ENCODE results near the gene GPR153.

Gene GPR153

GRCh38 chr1:6209661-6210580, 51.0 kb downstream of the GPR153 start:
- in situ Hi-C loops (cut with MboI; ENCODE audit: low sequenced_read_pairs): no loop called here
- Histone ChIP-seq H3K4me1 (peaks cover 17% of the 10 kb centered on the region), H3K36me3 (replicated peaks) (peaks cover 43% of the 10 kb centered on the region), H3K27me3 (ENCODE audit: low read depth) (no peaks in the 10 kb centered on the region), H3K4me3 (peak overlapping the region; percentile 49), H3K9me3 (no peaks in the 10 kb centered on the region)
- peak in 1 of 2 experiments; percentile 81 for DNase-seq (ENCODE audit: low spot score in 2 of 2)

GRCh38 chr1:6208723-6209660, 51.9 kb downstream of the GPR153 start:
- in situ Hi-C loops (cut with MboI; ENCODE audit: low sequenced_read_pairs): no loop called here
- DNase-seq (ENCODE audit: low spot score in 2 of 2): peak; percentile 56 to 79

GRCh38 chr1:6207921-6208320, 53.0 kb downstream of the GPR153 start:
- Histone ChIP-seq H3K4me1 (peaks cover 19% of the 10 kb centered on the region), H3K9me3 (no peaks in the 10 kb centered on the region), H3K36me3 (replicated peaks) (peaks cover 37% of the 10 kb centered on the region), H3K27me3 (ENCODE audit: low read depth) (no peaks in the 10 kb centered on the region), H3K4me3 (peak overlapping the region; percentile 49)
- in situ Hi-C loops (cut with MboI; ENCODE audit: low sequenced_read_pairs): no loop called here
- DNase-seq (ENCODE audit: low spot score in 2 of 2): no peak

More at GRCh38 chr1:6208723-6209660, 51.9 kb downstream of the GPR153 start:
- no peaks in the 10 kb centered on the region for H3K9me3 ChIP-seq
- H3K4me1 ChIP-seq: peaks cover 19% of the 10 kb centered on the region
- peaks cover 43% of the 10 kb centered on the region for H3K36me3 ChIP-seq (replicated peaks)
- no peaks in the 10 kb centered on the region for H3K27me3 ChIP-seq (ENCODE audit: low read depth)
- peak overlapping the region; percentile 49 for H3K4me3 ChIP-seq

- H3K9me3 ChIP-seq: no peaks in the 10 kb centered on the region
- no peaks in the 10 kb centered on the region for H3K27me3 ChIP-seq (ENCODE audit: low read depth)
- peak overlapping the region; percentile 49 for H3K4me3 ChIP-seq
- peaks cover 19% of the 10 kb centered on the region for H3K4me1 ChIP-seq
- peaks cover 31% of the 10 kb centered on the region for H3K36me3 ChIP-seq (replicated peaks)
- in situ Hi-C loops (cut with MboI; ENCODE audit: low sequenced_read_pairs): no loop called here
- no peak for DNase-seq (ENCODE audit: low spot score in 2 of 2)
Measured at GRCh38 chr1:6207075-6207885, 53.6 kb downstream of the GPR153 start.

GRCh38 chr1:6206520-6206855, 54.4 kb downstream of the GPR153 start:
- no peak for DNase-seq (ENCODE audit: low spot score in 2 of 2)

GRCh38 chr1:6205849-6206519, 54.9 kb downstream of the GPR153 start, which contains the start of gene RNF207:
RNF207 (plus strand) TSS chr1:6206119; CDS start chr1:6206536, 417 bp downstream.
- Histone ChIP-seq H3K9me3 (no peaks in the 10 kb centered on the region), H3K27me3 (ENCODE audit: low read depth) (no peaks in the 10 kb centered on the region), H3K4me3 (no peak within 1 kb of the TSS), H3K36me3 (replicated peaks) (peaks cover 20% of the 10 kb centered on the region), H3K4me1 (peaks cover 19% of the 10 kb centered on the region)
- DNase-seq (ENCODE audit: low spot score in 2 of 2): no peak
- in situ Hi-C loops (cut with MboI; ENCODE audit: low sequenced_read_pairs): no loop called here

More at GRCh38 chr1:6206520-6206855, 54.4 kb downstream of the GPR153 start:
- Histone ChIP-seq H3K4me3 (no peak overlapping the region), H3K27me3 (ENCODE audit: low read depth) (no peaks in the 10 kb centered on the region), H3K4me1 (peaks cover 19% of the 10 kb centered on the region), H3K36me3 (replicated peaks) (peaks cover 23% of the 10 kb centered on the region), H3K9me3 (no peaks in the 10 kb centered on the region)
- in situ Hi-C loops (cut with MboI; ENCODE audit: low sequenced_read_pairs): no loop called here

- Histone ChIP-seq H3K36me3 (replicated peaks) (peaks cover 12% of the 10 kb centered on the region), H3K4me3 (no peak overlapping the region), H3K4me1 (peaks cover 9% of the 10 kb centered on the region), H3K27me3 (ENCODE audit: low read depth) (no peaks in the 10 kb centered on the region), H3K9me3 (no peaks in the 10 kb centered on the region)
- in situ Hi-C loops (cut with MboI; ENCODE audit: low sequenced_read_pairs): no loop called here
- DNase-seq (ENCODE audit: low spot score in 2 of 2): no peak
Measured at GRCh38 chr1:6202256-6202655, 58.6 kb downstream of the GPR153 start.

GRCh38 chr1:6200188-6200809, 60.6 kb downstream of the GPR153 start:
- H3K36me3 ChIP-seq (replicated peaks): peaks cover 32% of the 10 kb centered on the region
- peak overlapping the region; percentile 94 for H3K4me3 ChIP-seq
- no peak for DNase-seq (ENCODE audit: low spot score in 2 of 2)
- no peaks in the 10 kb centered on the region for H3K27me3 ChIP-seq (ENCODE audit: low read depth)
- H3K4me1 ChIP-seq: peaks cover 9% of the 10 kb centered on the region
- no peaks in the 10 kb centered on the region for H3K9me3 ChIP-seq
- in situ Hi-C loops (cut with MboI; ENCODE audit: low sequenced_read_pairs): no loop called here

- Histone ChIP-seq H3K36me3 (replicated peaks) (peaks cover 38% of the 10 kb centered on the region), H3K4me3 (peak within 1 kb of the TSS; percentile 94), H3K9me3 (no peaks in the 10 kb centered on the region), H3K27me3 (ENCODE audit: low read depth) (no peaks in the 10 kb centered on the region), H3K4me1 (peaks cover 6% of the 10 kb centered on the region; the same call in 1 of the 2 replicates)
- peak; percentile 99 for DNase-seq (ENCODE audit: low spot score in 2 of 2)
- in situ Hi-C loops (cut with MboI; ENCODE audit: low sequenced_read_pairs): no loop called here
Measured at GRCh38 chr1:6199298-6200187, 61.4 kb downstream of the GPR153 start, which contains the start of gene RPL22. RPL22 (minus strand) TSS chr1:6199595; CDS start chr1:6199573, 22 bp downstream.

- Histone ChIP-seq H3K36me3 (replicated peaks) (peaks cover 46% of the 10 kb centered on the region), H3K9me3 (no peaks in the 10 kb centered on the region), H3K27me3 (ENCODE audit: low read depth) (no peaks in the 10 kb centered on the region), H3K4me1 (peaks cover 6% of the 10 kb centered on the region; the same call in 1 of the 2 replicates), H3K4me3 (peak overlapping the region; percentile 94)
- peak in 1 of 2 experiments; percentile 36 for DNase-seq (ENCODE audit: low spot score in 2 of 2)
- in situ Hi-C loops (cut with MboI; ENCODE audit: low sequenced_read_pairs): no loop called here
Measured at GRCh38 chr1:6198646-6199297, 62.1 kb downstream of the GPR153 start.

- in situ Hi-C loops (cut with MboI; ENCODE audit: low sequenced_read_pairs): no loop called here
- DNase-seq (ENCODE audit: low spot score in 2 of 2): no peak
- H3K4me1 ChIP-seq: peaks cover 6% of the 10 kb centered on the region; the same call in 1 of the 2 replicates
- no peaks in the 10 kb centered on the region for H3K27me3 ChIP-seq (ENCODE audit: low read depth)
- peaks cover 55% of the 10 kb centered on the region for H3K36me3 ChIP-seq (replicated peaks)
- H3K9me3 ChIP-seq: no peaks in the 10 kb centered on the region
- peak overlapping the region; percentile 94 for H3K4me3 ChIP-seq
Measured at GRCh38 chr1:6197746-6198427, 63.0 kb downstream of the GPR153 start.

All from HAP-1 (cell line).